Activated naive CD4-positive, alpha-beta T cell treated with Interleukin-2 at 50 U/mL for 16 hours (primary cell): ENCODE measurements around the gene MUC6.

Experiments
- DNase-seq: peaks from one replicate; pipeline ENCODE4 v3.0.0-alpha.2; 2020

The MUC6 gene

DNA sequence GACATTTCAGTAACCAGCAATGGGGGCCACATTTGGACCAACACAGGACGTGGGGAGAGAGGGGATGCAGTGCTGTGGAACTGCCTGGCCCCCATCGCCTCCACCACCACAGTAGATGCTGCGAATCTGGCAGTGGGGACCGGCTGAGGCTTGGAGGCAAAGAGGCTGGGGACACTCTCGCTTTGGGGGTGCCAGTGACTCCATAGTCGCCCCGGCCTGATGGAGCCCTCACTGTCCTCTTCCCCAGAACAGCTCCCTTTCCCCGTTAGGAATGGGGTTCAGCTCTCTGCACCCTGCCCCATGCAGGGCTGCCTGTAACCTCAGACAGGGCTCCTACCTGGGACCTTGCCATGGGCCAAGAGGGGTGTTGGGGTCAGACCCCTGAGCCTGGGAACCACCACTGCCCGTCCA, 36.3 kb upstream of the MUC6 start:
- DNase-seq: no peak

DNA sequence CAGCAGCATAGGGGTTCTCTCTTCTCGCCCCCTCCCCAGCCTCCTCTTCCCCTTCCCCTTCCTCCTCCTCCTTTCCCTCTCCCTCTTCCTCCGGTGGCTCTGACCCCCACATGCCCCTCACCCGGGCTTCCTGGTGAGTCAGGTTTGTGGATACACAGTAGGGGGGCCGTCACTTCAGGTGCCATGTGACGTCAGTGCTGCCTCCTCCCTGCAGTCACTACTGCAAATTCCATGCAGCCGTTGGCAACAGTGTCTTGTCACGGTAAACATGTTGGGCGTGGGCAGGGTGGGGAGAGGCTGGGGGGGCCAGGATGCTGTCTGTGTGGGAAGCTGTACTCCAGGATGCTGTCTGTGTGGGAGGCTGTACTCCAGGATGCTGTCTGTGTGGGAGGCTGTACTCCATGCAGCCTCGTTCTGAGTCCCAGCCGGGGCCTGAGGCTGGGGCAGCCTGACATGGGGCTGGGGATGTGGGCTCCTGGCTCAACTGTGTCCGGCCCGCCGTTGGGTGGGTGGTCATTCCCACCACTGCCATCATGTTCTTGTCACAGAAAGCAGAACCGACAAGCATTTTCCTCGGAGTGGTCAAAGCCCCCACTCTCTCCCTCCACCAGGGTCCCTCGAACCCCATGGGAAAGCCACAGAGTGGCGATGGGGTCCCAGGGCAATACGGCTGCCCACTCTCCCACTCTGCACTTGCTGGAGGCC, 35.8 kb upstream of the MUC6 start:
- DNase-seq: no peak

DNA sequence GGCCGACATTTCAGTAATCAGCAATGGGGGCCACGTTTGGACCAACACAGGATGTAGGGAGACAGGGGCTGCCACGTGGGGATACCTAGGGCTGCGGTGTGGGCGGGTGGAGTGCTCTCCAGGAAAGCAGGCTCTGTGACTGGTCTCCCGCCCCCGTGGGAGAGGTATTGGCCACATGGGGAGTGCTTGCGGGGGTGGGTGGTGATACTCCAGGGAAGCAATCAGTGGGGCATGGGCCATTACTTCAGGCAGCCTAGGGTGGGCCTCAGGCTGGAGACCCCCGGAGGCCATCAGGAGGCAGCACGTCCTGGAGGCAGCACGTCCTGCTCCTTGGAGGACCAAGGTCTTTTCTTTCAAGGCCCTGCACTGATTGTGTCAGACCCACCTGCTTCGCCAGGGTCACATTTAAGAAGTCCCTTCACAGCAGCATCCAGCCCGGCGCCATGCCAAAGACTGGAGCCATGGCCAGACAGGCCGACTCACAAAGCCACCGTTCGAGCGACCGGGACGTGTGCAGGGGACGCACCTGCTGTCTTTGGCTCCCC, 35.1 kb upstream of the MUC6 start:
- no peak for DNase-seq

DNA sequence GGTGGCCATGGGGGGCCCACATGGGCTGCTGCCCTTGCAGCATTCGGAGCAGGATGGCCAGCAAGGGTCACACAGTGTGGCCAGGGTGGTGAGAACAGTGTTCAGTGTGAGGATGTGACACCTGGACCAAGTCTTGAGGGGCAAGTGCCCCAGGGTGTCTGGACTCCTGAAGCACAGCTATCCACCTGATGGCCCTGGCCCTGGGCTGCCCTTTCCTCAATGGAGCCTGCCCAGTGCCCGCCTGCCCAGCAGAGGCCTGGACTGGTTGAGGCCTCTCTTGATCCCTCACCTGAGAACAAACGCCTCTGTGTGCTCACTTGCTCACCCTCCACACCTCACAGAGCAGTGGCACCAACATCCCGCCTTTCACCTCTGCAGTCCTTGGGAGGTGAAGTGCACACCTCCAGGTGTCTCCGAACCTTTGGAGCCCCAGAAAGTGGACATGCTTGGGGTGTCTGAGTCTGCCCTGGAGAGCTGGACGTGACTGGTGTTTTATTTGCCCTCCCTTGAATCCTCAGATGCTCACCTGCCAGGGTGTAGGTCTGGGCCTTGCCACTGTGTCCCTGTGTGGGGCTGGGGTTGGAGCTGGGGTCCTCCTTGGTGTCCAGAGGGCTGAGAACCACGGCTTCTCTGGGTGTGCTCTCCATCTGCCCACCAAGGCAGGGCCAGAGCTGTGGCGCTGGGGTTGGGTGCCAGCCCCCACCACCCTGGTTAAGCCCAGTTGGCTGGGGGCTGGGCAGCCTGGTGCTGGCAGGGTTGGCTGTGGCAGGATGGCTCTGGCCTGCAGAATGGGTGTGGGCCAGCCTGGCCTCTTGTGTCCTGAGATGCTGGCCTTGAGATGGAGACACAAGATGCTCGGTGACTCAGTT, 34.3 kb upstream of the MUC6 start:
- no peak for DNase-seq

DNA sequence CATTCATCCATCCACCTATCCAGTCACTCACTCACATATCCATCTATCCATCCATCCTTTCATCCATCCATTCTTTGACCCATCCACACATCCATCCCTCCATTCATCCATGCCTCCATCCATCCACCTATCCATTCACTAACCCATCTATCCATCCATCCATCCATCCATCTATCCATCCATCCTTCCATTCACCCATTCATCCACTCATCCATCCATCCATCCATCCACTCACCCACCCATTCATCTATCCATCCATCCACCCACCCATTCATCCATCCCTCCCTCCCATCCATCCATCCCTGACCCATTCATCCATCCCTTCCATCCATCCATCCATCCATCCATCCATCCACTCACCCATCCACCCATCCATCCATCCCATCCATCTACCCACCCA, 33.2 kb upstream of the MUC6 start:
- no peak for DNase-seq

DNA sequence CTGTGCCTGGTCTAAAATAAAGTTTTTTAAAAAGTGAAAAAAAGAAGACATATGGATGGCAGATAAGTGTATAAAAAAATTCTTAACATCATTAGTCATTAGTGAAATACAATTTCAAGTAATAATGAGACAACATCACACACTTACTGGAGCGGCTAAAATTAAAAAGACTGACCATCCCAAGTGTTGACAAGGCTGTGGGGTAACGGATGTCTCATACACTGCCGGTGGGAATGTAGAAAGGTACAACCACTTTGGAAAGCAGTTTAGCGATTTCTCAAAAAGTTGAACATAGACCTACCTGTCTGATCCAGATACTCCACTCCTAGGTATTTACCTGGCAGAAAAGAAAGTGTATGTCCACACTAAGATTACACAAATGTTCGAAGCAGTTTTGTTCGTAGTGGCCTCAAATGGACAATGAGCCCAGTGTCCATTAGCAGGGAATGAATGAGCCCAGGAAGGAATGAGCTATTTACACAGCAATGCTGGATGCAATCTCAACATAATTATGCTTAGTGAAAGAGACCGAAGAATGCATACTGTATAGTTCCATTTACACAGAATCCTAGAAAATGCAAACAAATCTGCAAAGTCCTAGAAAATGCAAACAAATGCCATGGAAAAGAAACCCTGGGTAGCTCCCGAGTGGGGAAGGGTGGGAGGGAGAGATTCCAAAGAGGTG, 31.4 kb upstream of the MUC6 start:
- DNase-seq: no peak

DNA sequence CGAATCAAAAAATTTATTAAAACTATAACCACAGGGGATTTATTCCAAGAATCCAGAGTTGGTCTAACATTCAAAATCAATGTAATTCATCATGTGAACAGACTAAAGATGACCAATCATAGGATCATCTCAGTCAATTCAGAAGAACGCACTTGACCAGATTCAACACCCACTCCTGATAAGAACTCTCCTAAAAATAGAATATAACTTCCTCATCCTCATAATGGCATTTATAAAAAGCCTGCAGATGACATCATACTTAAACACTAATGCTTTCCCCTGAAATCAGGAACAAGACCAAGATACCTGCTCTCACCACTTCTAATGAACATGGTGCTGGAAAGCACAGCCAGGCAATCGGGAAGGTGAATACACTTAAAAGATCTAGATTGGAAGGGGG, 27.6 kb upstream of the MUC6 start:
- no peak for DNase-seq

DNA sequence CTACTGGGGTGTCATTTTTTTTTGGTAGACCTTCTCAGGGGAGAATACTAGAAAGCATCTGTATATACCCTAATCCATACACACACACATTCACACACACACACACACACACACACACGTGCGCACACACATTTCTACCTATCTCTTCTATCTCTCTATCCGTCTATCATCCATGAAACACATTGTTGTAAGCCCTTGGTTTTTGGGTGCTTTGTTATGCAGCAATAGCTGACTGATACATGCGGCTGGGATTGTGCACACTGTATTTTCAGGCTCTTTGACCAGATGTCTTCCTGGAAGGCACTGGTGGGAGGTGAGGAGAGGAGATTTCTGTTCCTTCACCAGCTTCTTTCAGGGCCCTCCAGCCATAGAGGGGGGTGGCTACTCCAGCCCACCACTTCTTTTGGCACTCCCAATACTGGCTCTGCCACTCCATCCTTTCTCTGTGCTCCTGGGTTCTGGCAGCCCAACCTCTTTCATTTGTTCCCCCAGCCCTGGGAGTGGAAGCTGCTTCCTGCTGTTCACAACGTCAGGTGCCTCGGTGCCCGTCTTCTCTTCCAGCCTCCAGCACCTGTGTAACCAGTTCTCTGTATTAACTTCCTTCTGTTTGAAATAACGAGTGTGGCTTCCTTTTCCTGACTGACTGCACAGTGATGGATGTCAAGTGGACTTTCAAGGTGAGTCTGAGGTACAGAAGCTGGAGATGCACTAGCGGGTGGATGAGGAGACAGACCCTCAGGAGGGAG, 25.7 kb upstream of the MUC6 start:
- no peak for DNase-seq

DNA sequence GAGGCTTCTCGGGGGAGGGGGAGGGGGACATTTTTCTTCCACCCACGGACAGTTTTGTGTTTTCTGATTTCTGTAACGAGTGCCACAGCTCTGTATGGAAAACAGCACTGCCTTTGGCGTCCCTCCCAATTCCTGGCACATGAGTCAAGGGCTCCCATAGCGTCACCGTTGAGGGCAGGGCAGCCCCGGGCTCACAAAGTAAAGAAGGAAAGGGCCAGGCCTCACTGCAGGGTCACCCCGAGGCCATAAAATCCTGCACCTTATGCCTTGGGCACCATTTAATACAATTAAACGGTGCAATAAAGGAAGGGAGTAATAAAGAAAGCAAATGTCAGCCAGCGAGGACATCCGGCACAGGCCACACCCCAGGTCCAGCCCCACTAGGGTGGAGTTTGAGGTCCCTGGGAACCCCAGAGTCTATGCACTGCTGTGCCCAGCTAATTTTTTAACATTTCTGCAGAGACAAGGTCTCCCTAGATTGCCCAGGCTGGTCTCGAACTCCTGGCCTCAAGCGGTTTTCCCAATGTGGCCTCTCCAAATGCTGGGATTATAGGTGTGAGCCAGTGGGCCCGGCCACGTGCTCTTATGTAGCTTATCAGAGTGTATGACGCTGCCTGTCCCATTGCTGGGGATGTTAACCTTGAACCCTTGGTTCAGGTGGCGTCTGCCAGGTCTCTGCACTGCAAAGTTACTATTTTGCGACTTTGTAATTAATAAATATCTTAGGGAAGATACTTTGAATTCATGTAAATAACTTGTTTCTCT, 24.5 kb upstream of the MUC6 start:
- DNase-seq: no peak

DNA sequence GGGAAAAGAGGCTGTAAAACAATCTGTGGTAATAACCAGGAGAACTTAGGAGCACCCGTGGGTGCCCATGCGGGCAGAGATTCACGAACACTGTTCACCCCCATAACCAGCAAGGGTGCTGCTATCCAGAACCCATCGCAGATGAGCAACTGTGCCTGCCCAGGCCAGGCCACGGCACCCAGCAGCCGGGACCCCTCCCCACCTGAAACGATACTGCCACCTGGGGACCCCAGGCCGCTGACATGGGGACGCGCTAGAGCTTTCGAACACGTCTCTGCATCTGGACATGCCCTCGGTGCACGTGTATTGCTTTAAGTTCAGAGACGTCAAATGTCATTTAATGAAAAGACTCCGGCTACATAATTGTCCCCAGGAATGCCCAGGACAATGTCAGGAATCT, 23.9 kb upstream of the MUC6 start:
- no peak for DNase-seq

DNA sequence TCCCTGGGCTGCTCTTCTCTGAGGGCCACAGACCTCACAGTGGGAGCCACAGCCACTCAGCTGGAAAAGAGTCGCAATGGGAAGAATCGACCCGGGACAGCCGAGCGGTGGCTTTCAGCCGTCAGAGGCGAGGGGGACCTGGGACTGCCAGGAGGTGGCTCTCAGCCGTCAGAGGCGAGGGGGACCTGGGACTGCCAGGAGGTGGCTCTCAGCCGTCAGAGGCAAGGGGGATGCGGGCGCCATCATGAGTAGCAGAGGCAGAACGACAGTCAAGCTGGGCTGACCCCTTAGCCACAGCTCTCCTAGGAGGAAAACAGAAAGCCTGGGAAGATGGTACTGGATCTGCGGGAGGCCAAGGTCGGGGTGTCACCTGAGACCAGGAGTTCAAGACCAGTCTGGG, 23.2 kb upstream of the MUC6 start:
- no peak for DNase-seq

DNA sequence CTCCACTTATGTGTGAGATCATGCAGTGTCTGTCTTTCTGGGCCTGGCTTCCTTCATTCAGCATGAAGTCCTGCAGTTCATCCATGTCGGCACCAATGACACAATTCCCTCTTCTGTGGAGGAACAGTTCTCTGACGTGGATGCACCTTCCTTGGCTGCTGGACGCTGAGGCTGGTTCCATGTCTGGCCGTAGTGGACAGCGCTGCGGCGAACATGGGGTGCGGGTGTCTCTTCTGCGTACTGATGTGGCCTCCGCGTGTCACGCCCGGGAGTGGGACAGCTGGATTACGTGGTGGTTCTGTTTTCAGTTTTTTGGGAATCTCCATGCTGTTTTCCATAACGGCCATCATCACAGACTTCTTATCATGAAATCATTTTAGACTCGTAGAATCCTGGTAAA, 21.3 kb upstream of the MUC6 start:
- no peak for DNase-seq

DNA sequence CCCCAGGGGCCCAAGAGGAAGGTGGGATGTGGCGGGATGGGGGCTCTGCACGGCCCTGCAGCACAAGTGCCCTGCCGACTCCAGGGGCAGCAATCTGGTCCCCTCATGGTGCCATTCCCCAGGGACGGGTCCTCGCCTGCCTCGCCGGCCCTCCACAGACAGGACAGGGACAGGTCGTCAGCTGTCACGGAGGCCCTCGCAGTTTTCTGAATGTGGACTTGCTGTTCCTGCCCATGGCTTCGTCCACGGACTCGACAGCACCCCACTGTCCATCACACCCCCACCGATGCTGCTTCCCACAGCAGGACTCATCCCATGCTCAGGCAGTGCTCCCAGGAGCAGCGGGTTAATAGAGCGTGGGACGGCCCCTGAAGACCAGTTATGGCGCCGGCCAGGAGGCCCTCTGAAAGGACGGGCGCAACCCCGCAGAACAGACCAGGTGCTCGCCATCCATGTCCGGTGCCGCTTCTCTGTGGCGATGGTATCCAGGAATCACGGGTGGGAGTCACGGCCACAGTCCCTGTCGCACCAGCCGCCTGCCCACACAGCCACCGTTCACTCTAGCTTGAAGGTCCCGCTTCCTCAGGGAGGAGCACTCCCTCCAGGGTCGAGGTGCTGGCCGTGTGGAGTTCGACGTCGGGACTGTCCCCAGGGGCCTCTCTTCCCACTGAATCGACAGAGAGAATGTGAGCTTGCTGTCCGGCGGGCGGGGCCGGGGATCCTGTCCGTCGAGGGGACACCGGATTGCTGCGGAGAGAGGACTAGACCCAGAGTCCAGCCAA, 19.7 kb upstream of the MUC6 start:
- no peak for DNase-seq

DNA sequence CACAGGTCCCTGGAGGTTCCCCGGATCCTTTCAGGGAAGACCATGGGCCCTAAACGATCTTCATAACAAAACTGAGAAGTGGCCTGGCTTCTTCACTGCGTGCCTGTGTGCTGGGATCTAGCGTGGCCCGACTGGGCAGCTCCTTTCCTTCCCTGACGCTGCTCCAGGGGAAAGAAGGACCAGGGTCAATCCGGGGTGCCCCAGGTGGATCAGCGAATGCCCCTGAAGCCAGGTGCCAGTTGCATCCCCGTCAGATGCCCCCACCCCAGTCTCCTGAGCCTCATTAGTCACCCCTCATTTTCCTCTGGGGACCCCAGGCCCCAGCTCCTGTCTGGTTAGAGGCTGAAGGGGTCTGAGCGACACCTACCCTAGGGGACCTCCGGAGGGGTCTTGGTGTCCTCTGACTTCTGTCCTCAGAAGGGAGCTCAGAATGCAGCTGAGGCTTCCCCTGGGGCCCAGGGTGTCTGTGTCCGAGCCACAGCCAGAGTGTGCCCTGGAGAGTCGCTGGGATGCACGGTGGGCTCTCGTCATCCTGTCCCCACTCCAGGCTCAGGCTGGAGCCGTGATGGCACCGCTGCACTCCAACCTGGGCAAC, 18.7 kb upstream of the MUC6 start:
- no peak for DNase-seq

DNA sequence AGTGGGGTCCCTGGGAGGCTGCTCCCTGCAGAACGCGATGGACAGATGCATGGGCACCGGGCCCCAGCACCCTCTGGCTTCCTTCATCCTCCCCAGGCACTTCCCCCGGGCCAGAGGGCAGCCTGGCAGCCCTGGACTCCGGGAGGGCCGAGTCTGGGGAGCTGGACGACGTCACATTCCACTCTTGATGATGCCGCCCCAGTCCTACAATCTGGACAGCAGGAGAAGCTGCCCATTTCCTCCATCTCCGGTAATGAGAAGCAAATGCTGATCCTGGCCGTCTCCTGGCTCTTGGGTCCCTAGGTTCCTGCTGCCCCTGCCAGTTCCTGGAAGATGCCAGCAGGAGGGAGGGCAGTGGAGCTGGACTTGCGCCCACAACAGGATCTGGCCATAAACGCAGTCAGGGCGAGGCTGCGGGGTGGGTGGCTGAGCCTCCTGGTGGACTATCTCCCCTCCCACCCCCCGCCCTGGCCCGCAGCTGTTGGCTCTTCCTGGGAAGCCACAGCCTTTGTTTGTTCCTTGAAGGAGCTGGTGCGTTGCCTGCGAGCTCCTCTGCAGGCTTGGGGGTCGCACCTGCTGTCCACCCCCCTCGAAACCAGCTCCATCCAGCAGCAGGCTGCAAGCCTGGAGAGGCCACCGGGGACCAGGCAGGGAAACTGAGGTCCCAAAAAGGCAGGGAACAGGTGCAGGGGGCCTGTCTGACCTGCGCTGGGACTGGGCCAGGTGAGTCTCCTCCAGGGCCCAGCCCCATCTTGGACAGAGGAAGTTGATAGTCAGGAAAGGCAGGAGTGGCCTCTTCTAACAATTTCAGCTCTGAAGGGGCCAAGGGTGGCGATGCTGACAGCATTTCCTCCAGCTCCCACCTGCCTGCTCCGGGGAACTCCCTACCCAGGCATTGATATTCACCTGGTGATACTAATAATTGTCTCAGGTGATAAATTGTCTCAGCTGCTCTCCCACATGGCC, 17.9 kb upstream of the MUC6 start:
- no peak for DNase-seq

DNA sequence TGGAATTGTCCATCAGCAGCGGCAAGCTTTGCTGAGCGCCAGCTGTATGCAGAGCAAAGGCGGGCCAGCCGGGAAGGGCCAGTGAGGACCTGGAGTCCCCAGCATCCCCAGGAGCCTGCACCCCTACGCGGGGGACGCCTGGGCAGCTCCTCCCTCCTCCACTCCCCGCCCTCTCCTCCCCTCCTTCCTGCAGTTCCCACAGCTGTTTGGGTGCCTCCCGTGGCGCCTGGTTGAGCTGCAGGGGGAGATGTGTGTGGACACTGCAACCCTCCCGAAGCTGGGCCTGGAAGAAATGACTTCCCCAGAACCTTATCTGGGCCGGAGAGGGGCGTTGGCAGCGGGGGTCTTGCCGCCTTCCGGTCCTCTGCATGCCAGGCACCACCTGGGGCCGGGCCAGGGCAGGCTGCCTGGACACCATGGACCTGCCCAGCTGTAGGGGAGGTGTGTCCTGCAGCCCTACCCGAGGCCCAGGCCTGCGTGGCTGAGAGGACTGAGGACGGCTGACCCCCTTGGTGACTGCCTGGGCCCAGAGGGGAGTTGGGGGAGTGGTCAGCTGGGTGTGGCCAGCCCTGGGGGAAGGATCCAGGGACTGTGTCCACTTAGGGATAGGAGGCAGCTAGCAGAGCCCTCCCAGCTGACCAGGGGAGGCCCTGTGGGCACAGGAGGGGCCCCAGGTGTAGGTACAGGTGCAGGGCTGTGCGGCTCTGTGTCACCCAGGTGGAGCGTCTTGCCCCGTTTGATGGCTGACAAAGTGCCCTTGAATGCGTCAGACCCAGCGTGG, 16.8 kb upstream of the MUC6 start:
- no peak for DNase-seq

DNA sequence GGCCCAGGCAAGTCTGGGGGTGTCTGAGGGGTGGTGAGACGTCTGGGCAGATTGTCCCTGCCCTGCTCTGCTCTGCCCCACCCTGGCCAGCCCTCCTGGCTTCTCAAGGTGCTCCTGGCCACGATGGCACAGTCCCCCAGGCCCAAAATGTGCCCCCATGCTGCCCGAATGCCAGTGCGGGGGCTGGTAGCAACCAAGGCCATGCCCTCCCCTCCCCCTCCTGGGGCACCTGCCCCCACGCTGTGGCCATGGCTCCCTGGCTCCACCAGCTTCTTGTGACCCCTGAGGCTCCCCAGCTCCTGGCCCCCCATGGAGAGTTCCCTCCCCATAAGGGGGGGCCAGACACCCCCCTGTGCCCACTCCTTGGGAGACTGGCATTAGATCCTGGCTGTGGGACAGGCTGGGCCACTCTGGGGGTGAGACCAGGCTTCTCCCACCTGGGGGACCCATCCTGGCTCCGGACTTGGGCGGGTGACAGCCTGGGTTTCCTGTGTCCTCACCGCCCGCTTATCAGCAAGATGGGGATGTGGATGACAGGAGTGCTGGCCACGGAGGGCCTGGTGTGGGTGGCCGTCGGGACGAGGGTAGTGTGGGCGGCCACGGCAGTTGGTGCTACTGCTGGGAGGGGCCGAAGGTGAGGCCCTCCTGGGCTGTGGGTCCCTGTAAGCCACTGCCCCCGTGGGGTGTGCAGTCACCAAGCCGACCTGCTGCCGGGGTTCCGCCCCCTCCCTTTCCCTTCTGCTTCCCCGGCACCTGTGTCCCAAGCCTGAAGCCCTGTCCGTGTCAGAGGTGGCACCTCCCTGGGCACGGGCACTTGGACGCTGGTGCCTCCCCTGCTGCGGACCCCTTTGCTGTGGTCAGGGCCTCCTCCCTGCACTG, 15.9 kb upstream of the MUC6 start:
- DNase-seq: no peak
